ENCODE results near the gene COX7A2. TPM values are rescaled to one million over a fixed set of nuclear protein-coding genes. Genes with fewer than 3 reads are reported as not detected.
A peak's percentile ranks its signal among the peaks of the same experiment; 100 is the strongest.

The COX7A2 gene
- total and polyA plus RNA-seq, 2 of the 4 experiments (the other 2 are of a cell fraction) = 174 to 776 TPM

DNA sequence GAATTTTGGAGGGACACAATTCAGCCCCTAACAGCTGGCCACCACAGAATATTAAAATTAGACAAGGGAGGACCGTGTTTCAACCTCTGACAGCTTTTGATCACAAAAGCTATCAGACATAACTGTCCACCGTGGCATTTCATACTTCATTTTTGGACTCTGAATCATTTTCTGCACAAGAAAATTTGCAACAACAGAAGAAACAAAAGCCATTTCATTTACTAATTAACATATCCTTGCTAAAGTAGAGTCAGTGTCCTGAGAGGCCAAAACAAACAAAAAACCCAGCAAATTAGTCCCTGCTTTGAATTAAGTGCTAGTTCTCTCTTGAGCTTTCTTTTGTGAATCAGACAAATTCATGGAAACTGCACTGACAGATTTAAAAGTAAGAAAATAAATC lies 20.2 kb downstream of the COX7A2 start:
- POLR2A ChIA-PET (ENCODE audit: unreplicated experiment) = no interaction called here
- H2BK5ac ChIP-seq (ENCODE audit: low read depth, low read length, poor library complexity, severe bottlenecking) = no peak overlapping the region
- no peaks in the 10 kb centered on the region for H3K27me3 ChIP-seq (ENCODE audit: control insufficient read depth, insufficient read depth, low read length)
- H2BK120ac ChIP-seq (ENCODE audit: low read depth, low read length) = 0 out of 2 replicates have a peak overlapping the region, but pooled peaks have one; percentile 3
- H3K9ac ChIP-seq (ENCODE audit: low read depth, low read length) = no peak overlapping the region
- peaks cover 8% of the 10 kb centered on the region for H3K4me1 ChIP-seq (ENCODE audit: control insufficient read depth, insufficient read depth, low read length)
- CTCF ChIA-PET = no interaction called here
- dilution Hi-C loops (cut with HindIII; ENCODE audit: low sequenced_read_pairs, unreplicated experiment) = no loop called here
- H3K23ac ChIP-seq (ENCODE audit: low read depth, low read length) = no peak overlapping the region
- no TSS peak for BruUV-seq (replicated peaks)
- H4K8ac ChIP-seq (ENCODE audit: low read depth in 2 of 2, low read length in 2 of 2) = no peak overlapping the region
- H4K20me1 ChIP-seq (ENCODE audit: insufficient read depth, low read length) = no peaks in the 10 kb centered on the region
- no peak overlapping the region for H2AK9ac ChIP-seq (replicated peaks; ENCODE audit: low read depth, low read length, poor library complexity)
- no peak overlapping the region for H4K5ac ChIP-seq (ENCODE audit: low read depth, low read length)
- H3K4ac ChIP-seq (ENCODE audit: low read depth, low read length) = no peak overlapping the region
- no peak overlapping the region for H2AK5ac ChIP-seq (ENCODE audit: low read depth, low read length)
- no peak overlapping the region for H3K4me3 ChIP-seq (ENCODE audit: insufficient read depth, low read depth, low read length)
- H2BK20ac ChIP-seq (ENCODE audit: low read depth, low read length) = no peak overlapping the region
- in situ Hi-C loops (cut with MboI; ENCODE audit: low sequenced_read_pairs) = no loop called here
- peaks cover 3% of the 10 kb centered on the region; the same call in 1 of the 2 replicates for H3K9me1 ChIP-seq (ENCODE audit: insufficient read depth, low read length)
- DNase-seq (no peak), ATAC-seq (ENCODE audit: low read depth) (no peak)
- H3K14ac ChIP-seq (replicated peaks; ENCODE audit: low read depth, low read length) = peak overlapping the region; percentile 17; the same call in 1 of the 2 replicates
- H2BK15ac ChIP-seq (ENCODE audit: low read depth, low read length) = no peak overlapping the region
- H3K79me1 ChIP-seq (ENCODE audit: low read depth in 1 of 2, low read length in 2 of 2) = no peaks in the 10 kb centered on the region
- no CpG with 5 or more reads among the region's 2 CpGs for WGBS, 2 experiments (ENCODE audit: extremely low coverage in 2 of 2, insufficient read length in 1 of 2)
- H3K56ac ChIP-seq (ENCODE audit: extremely low read depth, insufficient read depth, low read length) = no peak overlapping the region
- intact Hi-C loops (cut with micrococcal nuclease) = no loop called here
- no peak overlapping the region for H2AFZ ChIP-seq (replicated peaks; ENCODE audit: low read length, poor library complexity)
- H3K9me3 ChIP-seq (ENCODE audit: control insufficient read depth, insufficient read depth, low read length) = no peaks in the 10 kb centered on the region
- TF ChIP-seq NFE2L2 (IDR thresholded peaks at IDR 0.05; ENCODE audit: low read depth, low read length) (no peak), CHD1 (IDR thresholded peaks at IDR 0.05; ENCODE audit: low read depth, low read length) (no peak), MXI1 (IDR thresholded peaks at IDR 0.05; ENCODE audit: borderline replicate concordance, low read depth, low read length) (no peak), SMC3 (IDR thresholded peaks at IDR 0.05; ENCODE audit: low read depth, low read length) (no peak), CTCF (conservative IDR thresholded peaks at IDR 0.05; ENCODE audit: low read depth, low read length) (no peak), RFX5 (IDR thresholded peaks at IDR 0.05; ENCODE audit: low read depth, low read length) (no peak), RCOR1 (IDR thresholded peaks at IDR 0.05; ENCODE audit: insufficient replicate concordance, low read length) (no peak), MAZ (IDR thresholded peaks at IDR 0.05; ENCODE audit: borderline replicate concordance, low read depth, low read length) (no peak), CEBPB (IDR thresholded peaks at IDR 0.05; ENCODE audit: low read depth, low read length) (no peak), RAD21 (IDR thresholded peaks at IDR 0.05; ENCODE audit: low read length) (no peak), USF2 (IDR thresholded peaks at IDR 0.05; ENCODE audit: low read depth, low read length) (no peak), FOS (IDR thresholded peaks at IDR 0.05; ENCODE audit: low read depth, low read length) (no peak), MAFK (IDR thresholded peaks at IDR 0.05; ENCODE audit: low read depth, low read length) (no peak), BHLHE40 (IDR thresholded peaks at IDR 0.05; ENCODE audit: low read depth, low read length) (no peak)
- TF ChIP-seq, protein P1, sequence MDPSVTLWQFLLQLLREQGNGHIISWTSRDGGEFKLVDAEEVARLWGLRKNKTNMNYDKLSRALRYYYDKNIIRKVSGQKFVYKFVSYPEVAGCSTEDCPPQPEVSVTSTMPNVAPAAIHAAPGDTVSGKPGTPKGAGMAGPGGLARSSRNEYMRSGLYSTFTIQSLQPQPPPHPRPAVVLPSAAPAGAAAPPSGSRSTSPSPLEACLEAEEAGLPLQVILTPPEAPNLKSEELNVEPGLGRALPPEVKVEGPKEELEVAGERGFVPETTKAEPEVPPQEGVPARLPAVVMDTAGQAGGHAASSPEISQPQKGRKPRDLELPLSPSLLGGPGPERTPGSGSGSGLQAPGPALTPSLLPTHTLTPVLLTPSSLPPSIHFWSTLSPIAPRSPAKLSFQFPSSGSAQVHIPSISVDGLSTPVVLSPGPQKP (IDR thresholded peaks at IDR 0.05; ENCODE audit: borderline replicate concordance, low read depth, low read length) = no peak
- H4K91ac ChIP-seq (ENCODE audit: insufficient read depth, low read depth, low read length) = no peak overlapping the region
- H3K27ac ChIP-seq (ENCODE audit: insufficient read depth, low read length) = no peak overlapping the region
- no peak overlapping the region for H3K18ac ChIP-seq (ENCODE audit: low read depth, low read length)
- H3K36me3 ChIP-seq (ENCODE audit: control insufficient read depth, insufficient read depth, low read length) = no peaks in the 10 kb centered on the region
- H3K4me2 ChIP-seq (ENCODE audit: low read depth, low read length) = no peak overlapping the region
